ENCODE measurements around the gene PPP2R5C. TPM values are rescaled to one million over a fixed set of nuclear protein-coding genes. Genes with fewer than 3 reads are reported as not detected.

Gene PPP2R5C
- total RNA-seq, 1 experiment from 2014 or later, result 89.9 TPM

DNA sequence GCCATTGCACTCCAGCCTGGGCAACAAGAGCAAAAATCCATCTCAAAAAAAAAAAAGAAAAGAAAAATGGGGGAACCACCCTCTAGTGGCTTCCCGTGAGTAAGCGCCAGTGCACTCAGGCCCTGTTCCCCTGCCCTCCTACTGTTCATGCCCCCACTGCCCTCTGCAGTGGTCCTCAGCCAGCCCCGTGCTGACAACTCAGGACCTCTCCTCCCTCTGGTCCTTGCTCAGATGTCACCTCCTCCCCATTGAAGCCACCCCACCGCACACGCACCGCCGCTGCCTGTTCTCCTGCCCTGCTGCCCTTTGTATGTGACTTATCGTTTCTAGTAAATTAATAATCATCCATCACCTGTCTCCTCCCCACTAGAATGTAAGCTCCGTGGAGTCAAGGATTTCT lies 144.1 kb downstream of the PPP2R5C start (continued):
- no peak for TF ChIP-seq OVOL2 (CRISPR knock-in tag; IDR thresholded peaks at IDR 0.05; ENCODE audit: borderline replicate concordance)

DNA sequence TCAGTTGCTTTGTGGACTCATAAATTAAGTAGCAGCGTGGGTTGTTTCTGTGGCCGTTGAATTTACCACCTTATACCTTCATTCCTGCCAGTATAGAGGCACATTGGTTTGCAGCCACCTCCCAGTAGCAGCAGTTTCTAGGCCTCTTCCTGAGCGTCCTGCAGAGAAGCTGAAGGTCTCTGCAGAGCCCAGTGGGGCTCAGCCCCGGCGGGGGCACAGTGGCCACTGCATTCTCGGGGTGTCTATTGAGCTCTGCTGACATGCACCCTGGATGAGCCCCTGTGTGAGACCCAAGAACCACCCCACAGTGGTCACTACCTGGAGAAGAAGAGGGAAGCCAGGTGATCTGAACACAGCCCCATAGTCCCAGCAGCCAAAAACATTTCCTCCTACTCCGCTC lies 145.1 kb downstream of the PPP2R5C start:
- peaks cover 43% of the 10 kb centered on the region for H3K36me3 Mint-ChIP-seq
- H3K27ac Mint-ChIP-seq, result no peak overlapping the region
- no peak for DNase-seq (ENCODE audit: low spot score)
- ChIA-PET POLR2A (no interaction called here), CTCF (no interaction called here)
- TF ChIP-seq, protein P1, sequence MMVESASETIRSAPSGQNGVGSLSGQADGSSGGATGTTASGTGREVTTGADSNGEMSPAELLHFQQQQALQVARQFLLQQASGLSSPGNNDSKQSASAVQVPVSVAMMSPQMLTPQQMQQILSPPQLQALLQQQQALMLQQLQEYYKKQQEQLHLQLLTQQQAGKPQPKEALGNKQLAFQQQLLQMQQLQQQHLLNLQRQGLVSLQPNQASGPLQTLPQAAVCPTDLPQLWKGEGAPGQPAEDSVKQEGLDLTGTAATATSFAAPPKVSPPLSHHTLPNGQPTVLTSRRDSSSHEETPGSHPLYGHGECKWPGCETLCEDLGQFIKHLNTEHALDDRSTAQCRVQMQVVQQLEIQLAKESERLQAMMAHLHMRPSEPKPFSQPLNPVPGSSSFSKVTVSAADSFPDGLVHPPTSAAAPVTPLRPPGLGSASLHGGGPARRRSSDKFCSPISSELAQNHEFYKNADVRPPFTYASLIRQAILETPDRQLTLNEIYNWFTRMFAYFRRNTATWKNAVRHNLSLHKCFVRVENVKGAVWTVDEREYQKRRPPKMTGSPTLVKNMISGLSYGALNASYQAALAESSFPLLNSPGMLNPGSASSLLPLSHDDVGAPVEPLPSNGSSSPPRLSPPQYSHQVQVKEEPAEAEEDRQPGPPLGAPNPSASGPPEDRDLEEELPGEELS (CRISPR knock-in tag; IDR thresholded peaks at IDR 0.05), result no peak
- TF ChIP-seq SMAD3 (CRISPR knock-in tag; IDR thresholded peaks at IDR 0.05; ENCODE audit: borderline replicate concordance), result no peak
- TF ChIP-seq, protein P2, sequence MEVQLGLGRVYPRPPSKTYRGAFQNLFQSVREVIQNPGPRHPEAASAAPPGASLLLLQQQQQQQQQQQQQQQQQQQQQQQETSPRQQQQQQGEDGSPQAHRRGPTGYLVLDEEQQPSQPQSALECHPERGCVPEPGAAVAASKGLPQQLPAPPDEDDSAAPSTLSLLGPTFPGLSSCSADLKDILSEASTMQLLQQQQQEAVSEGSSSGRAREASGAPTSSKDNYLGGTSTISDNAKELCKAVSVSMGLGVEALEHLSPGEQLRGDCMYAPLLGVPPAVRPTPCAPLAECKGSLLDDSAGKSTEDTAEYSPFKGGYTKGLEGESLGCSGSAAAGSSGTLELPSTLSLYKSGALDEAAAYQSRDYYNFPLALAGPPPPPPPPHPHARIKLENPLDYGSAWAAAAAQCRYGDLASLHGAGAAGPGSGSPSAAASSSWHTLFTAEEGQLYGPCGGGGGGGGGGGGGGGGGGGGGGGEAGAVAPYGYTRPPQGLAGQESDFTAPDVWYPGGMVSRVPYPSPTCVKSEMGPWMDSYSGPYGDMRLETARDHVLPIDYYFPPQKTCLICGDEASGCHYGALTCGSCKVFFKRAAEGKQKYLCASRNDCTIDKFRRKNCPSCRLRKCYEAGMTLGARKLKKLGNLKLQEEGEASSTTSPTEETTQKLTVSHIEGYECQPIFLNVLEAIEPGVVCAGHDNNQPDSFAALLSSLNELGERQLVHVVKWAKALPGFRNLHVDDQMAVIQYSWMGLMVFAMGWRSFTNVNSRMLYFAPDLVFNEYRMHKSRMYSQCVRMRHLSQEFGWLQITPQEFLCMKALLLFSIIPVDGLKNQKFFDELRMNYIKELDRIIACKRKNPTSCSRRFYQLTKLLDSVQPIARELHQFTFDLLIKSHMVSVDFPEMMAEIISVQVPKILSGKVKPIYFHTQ (CRISPR knock-in tag; IDR thresholded peaks at IDR 0.05), result no peak
- no peak for TF ChIP-seq CBFB (CRISPR knock-in tag; IDR thresholded peaks at IDR 0.05; ENCODE audit: low read depth)
- TF ChIP-seq TP53 (CRISPR knock-in tag; IDR thresholded peaks at IDR 0.05), result no peak
- TF ChIP-seq, protein P3, sequence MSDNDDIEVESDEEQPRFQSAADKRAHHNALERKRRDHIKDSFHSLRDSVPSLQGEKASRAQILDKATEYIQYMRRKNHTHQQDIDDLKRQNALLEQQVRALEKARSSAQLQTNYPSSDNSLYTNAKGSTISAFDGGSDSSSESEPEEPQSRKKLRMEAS (CRISPR knock-in tag; IDR thresholded peaks at IDR 0.05), result no peak
- TF ChIP-seq, protein P4, sequence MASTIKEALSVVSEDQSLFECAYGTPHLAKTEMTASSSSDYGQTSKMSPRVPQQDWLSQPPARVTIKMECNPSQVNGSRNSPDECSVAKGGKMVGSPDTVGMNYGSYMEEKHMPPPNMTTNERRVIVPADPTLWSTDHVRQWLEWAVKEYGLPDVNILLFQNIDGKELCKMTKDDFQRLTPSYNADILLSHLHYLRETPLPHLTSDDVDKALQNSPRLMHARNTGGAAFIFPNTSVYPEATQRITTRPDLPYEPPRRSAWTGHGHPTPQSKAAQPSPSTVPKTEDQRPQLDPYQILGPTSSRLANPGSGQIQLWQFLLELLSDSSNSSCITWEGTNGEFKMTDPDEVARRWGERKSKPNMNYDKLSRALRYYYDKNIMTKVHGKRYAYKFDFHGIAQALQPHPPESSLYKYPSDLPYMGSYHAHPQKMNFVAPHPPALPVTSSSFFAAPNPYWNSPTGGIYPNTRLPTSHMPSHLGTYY (CRISPR knock-in tag; IDR thresholded peaks at IDR 0.05), result no peak
- TF ChIP-seq, protein P5, sequence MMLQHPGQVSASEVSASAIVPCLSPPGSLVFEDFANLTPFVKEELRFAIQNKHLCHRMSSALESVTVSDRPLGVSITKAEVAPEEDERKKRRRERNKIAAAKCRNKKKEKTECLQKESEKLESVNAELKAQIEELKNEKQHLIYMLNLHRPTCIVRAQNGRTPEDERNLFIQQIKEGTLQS (CRISPR knock-in tag; conservative IDR thresholded peaks at IDR 0.05), result no peak
- no peak for TF ChIP-seq RORB (CRISPR knock-in tag; IDR thresholded peaks at IDR 0.05)
- no peak for TF ChIP-seq TCF7 (CRISPR knock-in tag; IDR thresholded peaks at IDR 0.05; ENCODE audit: low read depth)
- TF ChIP-seq ZBTB21 (CRISPR knock-in tag; IDR thresholded peaks at IDR 0.05; ENCODE audit: borderline replicate concordance), result no peak
- no peak for TF ChIP-seq JAZF1 (CRISPR knock-in tag; IDR thresholded peaks at IDR 0.05)
- TF ChIP-seq MYBL2 (CRISPR knock-in tag; IDR thresholded peaks at IDR 0.05), result no peak
- TF ChIP-seq OVOL2 (CRISPR knock-in tag; IDR thresholded peaks at IDR 0.05; ENCODE audit: borderline replicate concordance), result no peak
- H3K4me3 Mint-ChIP-seq, result no peak overlapping the region
- H3K9me3 Mint-ChIP-seq, result no peaks in the 10 kb centered on the region
- no peaks in the 10 kb centered on the region for H3K4me1 Mint-ChIP-seq
- no peak for ATAC-seq
- H3K27me3 Mint-ChIP-seq (ENCODE audit: low read depth), result no peaks in the 10 kb centered on the region

DNA sequence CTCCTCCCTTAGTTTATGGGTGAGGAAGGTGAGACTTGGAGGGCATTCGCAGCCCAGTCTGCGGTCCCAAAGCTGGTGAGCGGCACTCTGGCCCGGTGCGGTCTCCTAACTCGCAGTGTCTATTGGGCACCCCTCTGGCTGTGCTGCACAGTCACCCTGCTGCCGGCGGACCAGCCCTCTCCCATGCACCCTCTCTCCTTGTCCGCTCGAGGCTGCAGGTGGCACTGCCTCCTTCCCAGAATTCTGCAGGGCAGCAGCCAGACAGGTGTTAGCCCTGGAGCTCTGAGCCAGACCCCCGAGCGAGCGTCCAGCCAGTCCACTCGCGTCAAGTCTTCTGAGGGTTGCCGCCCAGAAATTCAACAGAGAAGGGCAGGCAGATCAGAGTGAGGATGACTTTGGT lies 146.1 kb downstream of the PPP2R5C start:
- H3K27me3 Mint-ChIP-seq (ENCODE audit: low read depth), result no peaks in the 10 kb centered on the region
- ATAC-seq (no peak), DNase-seq (ENCODE audit: low spot score) (no peak)
- ChIA-PET CTCF (no interaction called here), POLR2A (no interaction called here)
- H3K4me1 Mint-ChIP-seq, result no peaks in the 10 kb centered on the region
- H3K9me3 Mint-ChIP-seq, result no peaks in the 10 kb centered on the region
- H3K36me3 Mint-ChIP-seq, result peaks cover 34% of the 10 kb centered on the region
- H3K27ac Mint-ChIP-seq, result no peak overlapping the region
- H3K4me3 Mint-ChIP-seq, result no peak overlapping the region
- no peak for TF ChIP-seq ATF1 (CRISPR knock-in tag; IDR thresholded peaks at IDR 0.05)

DNA sequence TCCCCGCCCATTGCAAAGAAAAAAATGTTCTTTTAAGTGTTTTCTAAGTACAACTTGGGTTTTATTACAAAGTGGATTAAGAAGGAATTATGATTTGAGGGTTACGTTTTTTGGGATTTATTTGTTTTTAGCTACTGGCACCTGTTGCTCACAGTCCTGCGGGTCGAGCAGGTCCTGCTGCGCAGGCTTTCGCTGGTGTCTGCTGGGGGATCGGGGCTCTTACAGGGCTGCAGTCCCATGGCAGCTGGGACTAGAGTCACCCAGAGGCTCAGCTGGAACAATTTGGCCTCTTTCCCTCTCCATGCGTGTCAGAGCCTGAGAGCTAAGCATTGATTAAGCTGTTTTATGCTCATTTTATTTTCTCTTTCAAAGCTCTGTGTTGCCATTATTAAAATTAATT lies 147.3 kb downstream of the PPP2R5C start:
- Mint-ChIP-seq H3K4me3 (no peak overlapping the region), H3K36me3 (peaks cover 23% of the 10 kb centered on the region), H3K27ac (no peak overlapping the region)
- TF ChIP-seq ATF1 (CRISPR knock-in tag; IDR thresholded peaks at IDR 0.05) (no peak), SP1 (CRISPR knock-in tag; conservative IDR thresholded peaks at IDR 0.05) (no peak), SMAD4 (CRISPR knock-in tag; IDR thresholded peaks at IDR 0.05) (no peak), ETV6 (CRISPR knock-in tag; IDR thresholded peaks at IDR 0.05) (no peak), JAZF1 (CRISPR knock-in tag; IDR thresholded peaks at IDR 0.05) (no peak)
- TF ChIP-seq, protein P6, sequence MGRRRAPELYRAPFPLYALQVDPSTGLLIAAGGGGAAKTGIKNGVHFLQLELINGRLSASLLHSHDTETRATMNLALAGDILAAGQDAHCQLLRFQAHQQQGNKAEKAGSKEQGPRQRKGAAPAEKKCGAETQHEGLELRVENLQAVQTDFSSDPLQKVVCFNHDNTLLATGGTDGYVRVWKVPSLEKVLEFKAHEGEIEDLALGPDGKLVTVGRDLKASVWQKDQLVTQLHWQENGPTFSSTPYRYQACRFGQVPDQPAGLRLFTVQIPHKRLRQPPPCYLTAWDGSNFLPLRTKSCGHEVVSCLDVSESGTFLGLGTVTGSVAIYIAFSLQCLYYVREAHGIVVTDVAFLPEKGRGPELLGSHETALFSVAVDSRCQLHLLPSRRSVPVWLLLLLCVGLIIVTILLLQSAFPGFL (CRISPR knock-in tag; IDR thresholded peaks at IDR 0.05; ENCODE audit: borderline replicate concordance), result no peak
- TF ChIP-seq, protein P7, sequence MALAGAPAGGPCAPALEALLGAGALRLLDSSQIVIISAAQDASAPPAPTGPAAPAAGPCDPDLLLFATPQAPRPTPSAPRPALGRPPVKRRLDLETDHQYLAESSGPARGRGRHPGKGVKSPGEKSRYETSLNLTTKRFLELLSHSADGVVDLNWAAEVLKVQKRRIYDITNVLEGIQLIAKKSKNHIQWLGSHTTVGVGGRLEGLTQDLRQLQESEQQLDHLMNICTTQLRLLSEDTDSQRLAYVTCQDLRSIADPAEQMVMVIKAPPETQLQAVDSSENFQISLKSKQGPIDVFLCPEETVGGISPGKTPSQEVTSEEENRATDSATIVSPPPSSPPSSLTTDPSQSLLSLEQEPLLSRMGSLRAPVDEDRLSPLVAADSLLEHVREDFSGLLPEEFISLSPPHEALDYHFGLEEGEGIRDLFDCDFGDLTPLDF (CRISPR knock-in tag; IDR thresholded peaks at IDR 0.05), result no peak
- TF ChIP-seq, protein P8, sequence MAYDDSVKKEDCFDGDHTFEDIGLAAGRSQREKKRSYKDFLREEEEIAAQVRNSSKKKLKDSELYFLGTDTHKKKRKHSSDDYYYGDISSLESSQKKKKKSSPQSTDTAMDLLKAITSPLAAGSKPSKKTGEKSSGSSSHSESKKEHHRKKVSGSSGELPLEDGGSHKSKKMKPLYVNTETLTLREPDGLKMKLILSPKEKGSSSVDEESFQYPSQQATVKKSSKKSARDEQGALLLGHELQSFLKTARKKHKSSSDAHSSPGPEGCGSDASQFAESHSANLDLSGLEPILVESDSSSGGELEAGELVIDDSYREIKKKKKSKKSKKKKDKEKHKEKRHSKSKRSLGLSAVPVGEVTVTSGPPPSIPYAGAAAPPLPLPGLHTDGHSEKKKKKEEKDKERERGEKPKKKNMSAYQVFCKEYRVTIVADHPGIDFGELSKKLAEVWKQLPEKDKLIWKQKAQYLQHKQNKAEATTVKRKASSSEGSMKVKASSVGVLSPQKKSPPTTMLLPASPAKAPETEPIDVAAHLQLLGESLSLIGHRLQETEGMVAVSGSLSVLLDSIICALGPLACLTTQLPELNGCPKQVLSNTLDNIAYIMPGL (CRISPR knock-in tag; IDR thresholded peaks at IDR 0.05), result no peak

More for the DNA sequence above, 147.3 kb downstream of the PPP2R5C start:
- no peak for DNase-seq (ENCODE audit: low spot score)
- no peak for ATAC-seq
- no peaks in the 10 kb centered on the region for H3K9me3 Mint-ChIP-seq
- CTCF ChIA-PET, result no interaction called here
- H3K27me3 Mint-ChIP-seq (ENCODE audit: low read depth), result no peaks in the 10 kb centered on the region
- POLR2A ChIA-PET, result no interaction called here
- H3K4me1 Mint-ChIP-seq, result no peaks in the 10 kb centered on the region

Data from WTC11 (cell line).